GM12891 (cell line): ENCODE results near the gene INTS6L.
"Not testable (repeated sequence)": the region's sequence is repeated elsewhere in the genome, so short reads cannot be mapped to it uniquely, and the experiment has no call there.

ENCODE experiments used
- POLR2A ChIP-seq: IDR thresholded peaks from 2 replicates; pipeline ENCODE4 v1.6.1; 2011; ENCODE audit warnings: low read depth, low read length, control low read depth
- POLR2AphosphoS5 ChIP-seq: IDR thresholded peaks from 2 replicates; pipeline ENCODE4 v1.6.1; 2011; ENCODE audit warnings: low read depth, low read length, control low read depth
- POU2F2 ChIP-seq: IDR thresholded peaks from 2 replicates; pipeline ENCODE4 v1.6.1; 2011; ENCODE audit warnings: low read depth, mild to moderate bottlenecking, control low read depth, low read length, moderate library complexity
- SPI1 ChIP-seq: IDR thresholded peaks from 2 replicates; pipeline ENCODE4 v1.6.1; 2011; ENCODE audit warnings: low read depth, low read length, control low read depth
- TAF1 ChIP-seq: IDR thresholded peaks from 2 replicates; pipeline ENCODE4 v1.6.1; 2011; ENCODE audit warnings: low read depth, low read length, control low read depth

DNA sequence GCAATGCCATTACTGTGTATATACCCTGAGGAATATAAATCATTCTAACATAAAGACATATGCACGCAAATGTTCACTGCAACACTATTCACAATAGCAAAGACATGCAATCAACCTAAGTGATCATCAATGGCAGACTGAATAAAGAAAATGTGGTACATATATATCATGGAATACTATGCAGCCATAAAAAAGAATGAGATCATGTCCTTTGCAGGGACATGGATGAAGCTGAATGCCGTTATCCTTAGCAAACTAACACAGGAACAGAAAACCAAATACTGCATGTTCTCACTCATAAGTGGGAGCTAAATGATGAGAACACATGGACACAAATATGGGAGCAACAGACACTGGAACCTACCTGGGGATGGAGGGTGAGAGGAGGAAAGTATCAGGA, 73.6 kb downstream of the INTS6L start:
- not testable (repeated sequence) for TF ChIP-seq POLR2A, SPI1, POU2F2, POLR2AphosphoS5, TAF1
